Smooth muscle cell (in vitro differentiated cells): ENCODE data around the gene SRSF12. TPM values are rescaled to one million over a fixed set of nuclear protein-coding genes. Genes with fewer than 3 reads are reported as not detected.

Source experiments
- DNase-seq: peaks from one replicate; lab custom pipeline; 2025; ENCODE audit not compliant: unreplicated experiment; lab: John Stamatoyannopoulos, UW
- H2AFZ ChIP-seq: fragments of 200-600 bp; sonication (generic); 2 replicates; pipeline ENCODE4 v1.6.0; 2016; ENCODE audit warnings: antibody characterized with exemption, low read depth, mild to moderate bottlenecking
- H3F3A ChIP-seq: fragments of 200-600 bp; sonication (generic); 2 replicates; pipeline ENCODE4 v1.6.0; 2017; ENCODE audit warnings: antibody characterized with exemption, low read depth
- H3K27ac ChIP-seq: fragments of 200-600 bp; sonication (generic); 2 replicates; pipeline ENCODE4 v1.5.1; 2016; ENCODE audit warnings: low read depth, mild to moderate bottlenecking
- H3K27me3 ChIP-seq: fragments of 200-600 bp; sonication (generic); 2 replicates; pipeline ENCODE4 v1.6.1; 2016; ENCODE audit warnings: low read depth, mild to moderate bottlenecking
- H3K36me3 ChIP-seq: fragments of 200-600 bp; sonication (generic); 2 replicates; pipeline ENCODE4 v1.5.1; 2016; ENCODE audit warnings: low read depth
- H3K4me1 ChIP-seq: fragments of 200-600 bp; sonication (generic); 2 replicates; pipeline ENCODE4 v1.5.1; 2016; ENCODE audit warnings: low read depth
- H3K4me2 ChIP-seq: fragments of 200-600 bp; sonication (generic); 2 replicates; pipeline ENCODE4 v1.6.0; 2016; ENCODE audit warnings: mild to moderate bottlenecking
- H3K4me3 ChIP-seq: fragments of 200-600 bp; sonication (generic); 2 replicates; pipeline ENCODE4 v1.5.1; 2016; ENCODE audit warnings: mild to moderate bottlenecking
- H3K79me2 ChIP-seq: fragments of 200-600 bp; sonication (generic); 2 replicates; pipeline ENCODE4 v1.6.0; 2016; ENCODE audit warnings: low read depth, mild to moderate bottlenecking
- H3K9ac ChIP-seq: fragments of 200-600 bp; sonication (generic); 2 replicates; pipeline ENCODE4 v1.6.0; 2016; ENCODE audit warnings: low read depth
- H3K9me3 ChIP-seq: fragments of 200-600 bp; sonication (generic); replicated peaks from 2 replicates; pipeline ENCODE4 v1.5.1; 2016; ENCODE audit warnings: low read depth
- H4K20me1 ChIP-seq: fragments of 200-600 bp; sonication (generic); 2 replicates; pipeline ENCODE4 v1.6.0; 2016; ENCODE audit warnings: low read depth
- CTCF ChIP-seq: fragments of 200-600 bp; sonication (generic); IDR thresholded peaks from 2 replicates; pipeline ENCODE4 v1.5.1; 2017; ENCODE audit warnings: borderline replicate concordance, mild to moderate bottlenecking, antibody characterized with exemption; ENCODE audit not compliant: insufficient read depth, poor library complexity, severe bottlenecking
- WGBS: methylation state at CpG from one replicate; pipeline ENCODE4 v1.1.7; 2016; ENCODE audit warnings: low lambda C conversion rate; 5-methylcytosine and 5-hydroxymethylcytosine counted together
- polyA plus RNA-seq: library from polyadenylated mRNA; unstranded; fragments of >200 nt; fragmentation: Nextera tagmentation; extraction: Ambion mirVana; gene quantifications from 2 replicates; pipeline ENCODE4 v1.2.1, GENCODE V29; 2016
- total RNA-seq: library from RNA; depleted of rRNA; stranded (reverse); fragments of >200 nt; gene quantifications from 2 replicates; pipeline ENCODE4 v1.2.3, GENCODE V29; 2014

Gene SRSF12
- total and polyA plus RNA-seq, 2 experiments from 2014 or later, result 5.6 to 7.2 TPM

- Histone ChIP-seq H3K4me1 (peaks cover 9% of the 10 kb centered on the region), H3K4me2 (no peak overlapping the region), H2AFZ (no peak overlapping the region), H3K4me3 (no peak overlapping the region), H3F3A (no peaks in the 10 kb centered on the region), H3K9me3 (no peaks in the 10 kb centered on the region), H3K27ac (no peak overlapping the region), H3K27me3 (no peaks in the 10 kb centered on the region), H3K9ac (no peak overlapping the region), H3K79me2 (no peaks in the 10 kb centered on the region), H3K36me3 (no peaks in the 10 kb centered on the region), H4K20me1 (no peaks in the 10 kb centered on the region)
- no peak for TF ChIP-seq CTCF
- DNase-seq, result no peak
- 90% methylated on average over 2 of the region's 2 CpGs for WGBS
Observed at GRCh38 chr6:89138173-89138572, 20.3 kb upstream of the SRSF12 start.

- H3K4me2 ChIP-seq, result no peak overlapping the region
- no peaks in the 10 kb centered on the region for H4K20me1 ChIP-seq
- H2AFZ ChIP-seq, result no peak overlapping the region
- no peak overlapping the region for H3K4me3 ChIP-seq
- H3K27ac ChIP-seq, result no peak overlapping the region
- H3K36me3 ChIP-seq, result no peaks in the 10 kb centered on the region
- peaks cover under 1% of the 10 kb centered on the region for H3K4me1 ChIP-seq
- no peaks in the 10 kb centered on the region for H3F3A ChIP-seq
- no peak for TF ChIP-seq CTCF
- H3K79me2 ChIP-seq, result no peaks in the 10 kb centered on the region
- H3K27me3 ChIP-seq, result no peaks in the 10 kb centered on the region
- H3K9ac ChIP-seq, result no peak overlapping the region
- no peak for DNase-seq
- WGBS, result 72% methylated on average over 3 of the region's 3 CpGs
- no peaks in the 10 kb centered on the region for H3K9me3 ChIP-seq
Observed at GRCh38 chr6:89134723-89135122, 16.9 kb upstream of the SRSF12 start.

GRCh38 chr6:89133981-89134380 lies 16.1 kb upstream of the SRSF12 start:
- Histone ChIP-seq H3K27ac (no peak overlapping the region), H3K79me2 (no peaks in the 10 kb centered on the region), H3K4me1 (no peaks in the 10 kb centered on the region), H3K27me3 (no peaks in the 10 kb centered on the region), H3F3A (no peaks in the 10 kb centered on the region), H3K4me2 (no peak overlapping the region), H3K9ac (no peak overlapping the region), H3K36me3 (no peaks in the 10 kb centered on the region), H3K4me3 (no peak overlapping the region), H3K9me3 (no peaks in the 10 kb centered on the region), H2AFZ (no peak overlapping the region), H4K20me1 (no peaks in the 10 kb centered on the region)
- TF ChIP-seq CTCF, result no peak
- no peak for DNase-seq
- WGBS, result 60% methylated on average over 9 of the region's 9 CpGs

- H4K20me1 ChIP-seq, result no peaks in the 10 kb centered on the region
- H3K27ac ChIP-seq, result no peak overlapping the region
- H3K36me3 ChIP-seq, result no peaks in the 10 kb centered on the region
- H3K79me2 ChIP-seq, result no peaks in the 10 kb centered on the region
- no peak for TF ChIP-seq CTCF
- H3K4me3 ChIP-seq, result no peak overlapping the region
- no peaks in the 10 kb centered on the region for H3K4me1 ChIP-seq
- 96% methylated on average over 2 of the region's 2 CpGs for WGBS
- no peaks in the 10 kb centered on the region for H3F3A ChIP-seq
- no peak for DNase-seq
- no peak overlapping the region for H3K4me2 ChIP-seq
- H3K27me3 ChIP-seq, result no peaks in the 10 kb centered on the region
- no peak overlapping the region for H2AFZ ChIP-seq
- no peaks in the 10 kb centered on the region for H3K9me3 ChIP-seq
- H3K9ac ChIP-seq, result no peak overlapping the region
Observed at GRCh38 chr6:89132057-89132456, 14.2 kb upstream of the SRSF12 start.
